ENCODE results near the gene APC. TPM values are rescaled to one million over a fixed set of nuclear protein-coding genes. Genes with fewer than 3 reads are reported as not detected.
A peak's percentile ranks its signal among the peaks of the same experiment; 100 is the strongest.

APC gene
- total RNA-seq, 1 experiment from 2014 or later = 40.0 TPM

- peak; percentile 54; the same call in 1 of the 2 replicates for TF ChIP-seq FOXP1 (CRISPR knock-in tag; IDR thresholded peaks at IDR 0.05; ENCODE audit: borderline replicate concordance)
- TF ChIP-seq RELA (CRISPR knock-in tag; IDR thresholded peaks at IDR 0.05; ENCODE audit: borderline replicate concordance) = no peak
- TF ChIP-seq ERG (CRISPR knock-in tag; IDR thresholded peaks at IDR 0.05) = no peak
- no peak for TF ChIP-seq ATF1 (CRISPR knock-in tag; IDR thresholded peaks at IDR 0.05)
- no peak for TF ChIP-seq ZNF416 (CRISPR knock-in tag; IDR thresholded peaks at IDR 0.05)
- no peak for TF ChIP-seq GRHL2 (CRISPR knock-in tag; IDR thresholded peaks at IDR 0.05; ENCODE audit: insufficient replicate concordance, severe bottlenecking)
- no peak; the same call in 1 of the 2 replicates for TF ChIP-seq ETV6 (CRISPR knock-in tag; IDR thresholded peaks at IDR 0.05)
- no peak for TF ChIP-seq E2F1 (CRISPR knock-in tag; IDR thresholded peaks at IDR 0.05)
- 0 out of 2 replicates have a peak, but pooled peaks have one; percentile 80 for TF ChIP-seq ZNF532 (CRISPR knock-in tag; IDR thresholded peaks at IDR 0.05; ENCODE audit: borderline replicate concordance)
- no peak; the same call in 1 of the 2 replicates for TF ChIP-seq NFE2L1 (CRISPR knock-in tag; IDR thresholded peaks at IDR 0.05)
- no peak for TF ChIP-seq NFYB (CRISPR knock-in tag; conservative IDR thresholded peaks at IDR 0.05; ENCODE audit: low read depth)
- no peak for TF ChIP-seq STAT6 (CRISPR knock-in tag; conservative IDR thresholded peaks at IDR 0.05; ENCODE audit: low read depth)
- TF ChIP-seq PRRX2 (CRISPR knock-in tag; IDR thresholded peaks at IDR 0.05) = no peak
- peak; percentile 100 for TF ChIP-seq ZNF121 (CRISPR knock-in tag; IDR thresholded peaks at IDR 0.05)
- no peak for TF ChIP-seq IRF1 (CRISPR knock-in tag; IDR thresholded peaks at IDR 0.05)
- no peak for TF ChIP-seq GTF2I (CRISPR knock-in tag; conservative IDR thresholded peaks at IDR 0.05)
- no peak for TF ChIP-seq E2F4 (CRISPR knock-in tag; IDR thresholded peaks at IDR 0.05; ENCODE audit: borderline replicate concordance, low read depth)
- no peak for TF ChIP-seq ZBTB21 (CRISPR knock-in tag; IDR thresholded peaks at IDR 0.05; ENCODE audit: borderline replicate concordance)
- TF ChIP-seq NR3C1 (CRISPR knock-in tag; conservative IDR thresholded peaks at IDR 0.05; ENCODE audit: low read depth) = no peak
- no peak for TF ChIP-seq EMX1 (CRISPR knock-in tag; IDR thresholded peaks at IDR 0.05)
- TF ChIP-seq ZNF425 (CRISPR knock-in tag; conservative IDR thresholded peaks at IDR 0.05) = no peak
Observed at GRCh38 chr5:112707187-112708102, 30.2 kb upstream of the APC start (continued).

Data from WTC11 (cell line).